NT2/D1 (cell line): ENCODE measurements around the gene NRF1.

Source experiments
- SUZ12 ChIP-seq: IDR thresholded peaks from 2 replicates; pipeline ENCODE4 v1.6.1; 2011; ENCODE audit not compliant: insufficient read length, insufficient read depth; ENCODE audit errors: extremely low read depth
- ZNF274 ChIP-seq: IDR thresholded peaks from 2 replicates; pipeline ENCODE4 v1.6.1; 2011; ENCODE audit warnings: mild to moderate bottlenecking, low read depth, low read length

DNA sequence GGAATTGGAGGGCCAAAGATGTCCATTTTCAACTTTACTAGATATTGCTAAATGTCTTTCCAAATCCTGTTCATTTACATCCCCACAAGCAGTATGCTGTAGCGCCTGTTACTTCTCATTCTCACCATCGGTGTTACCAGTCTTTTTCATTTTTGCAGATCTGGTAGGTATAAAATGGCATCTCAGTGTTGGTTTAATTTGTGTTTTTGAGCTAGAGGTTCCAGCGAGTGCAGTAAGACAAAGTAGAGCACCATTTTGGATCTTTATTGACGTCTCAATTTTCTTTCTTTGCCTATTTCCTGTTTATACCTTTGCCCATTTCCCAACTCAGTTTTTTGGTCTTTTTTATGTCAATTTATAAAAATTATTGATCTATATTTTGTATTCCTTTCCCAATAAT lies 55.6 kb downstream of the NRF1 start:
- TF ChIP-seq ZNF274 (no peak), SUZ12 (no peak)
